ENCODE results near the gene ARL14. TPM values are rescaled to one million over a fixed set of nuclear protein-coding genes. Genes with fewer than 3 reads are reported as not detected.

ARL14 gene
- total RNA-seq, 2 experiments from 2014 or later: not detected

- no peaks in the 10 kb centered on the region for H3K36me3 Mint-ChIP-seq (ENCODE audit: low read depth)
- Histone ChIP-seq H3K4me1 (ENCODE audit: insufficient read depth, low read length) (no peaks in the 10 kb centered on the region), H3K36me3 (ENCODE audit: insufficient read depth, low read length) (no peaks in the 10 kb centered on the region), H3K27me3 (ENCODE audit: control insufficient read depth in 1 of 2, insufficient read depth in 2 of 2, low read length in 2 of 2) (no peaks in the 10 kb centered on the region), H3K4me3 (ENCODE audit: low read length) (no peak overlapping the region), H3K27ac (ENCODE audit: low read depth in 1 of 2, low read length in 2 of 2) (no peak overlapping the region), H3K9me3 (ENCODE audit: control insufficient read depth in 1 of 2, insufficient read depth in 1 of 2, low read length in 2 of 2) (no peaks in the 10 kb centered on the region)
- H3K4me1 Mint-ChIP-seq (ENCODE audit: low read depth): peaks cover 5% of the 10 kb centered on the region
- CTCF ChIA-PET: no interaction called here
- POLR2A ChIA-PET: no interaction called here
- no peak overlapping the region for H3K27ac Mint-ChIP-seq
- no peaks in the 10 kb centered on the region for H3K9me3 Mint-ChIP-seq
- intact Hi-C loops (cut with DNase I, micrococcal nuclease): no loop called here
- H3K27me3 Mint-ChIP-seq: no peaks in the 10 kb centered on the region
- DNase-seq: no peak
- TF ChIP-seq CTCF (IDR thresholded peaks at IDR 0.05): no peak
- ATAC-seq (ENCODE audit: poor library complexity): no peak
- no peak overlapping the region for H3K4me3 Mint-ChIP-seq
Measured at GRCh38 chr3:160660902-160661301, 16.1 kb upstream of the ARL14 start.

DNA sequence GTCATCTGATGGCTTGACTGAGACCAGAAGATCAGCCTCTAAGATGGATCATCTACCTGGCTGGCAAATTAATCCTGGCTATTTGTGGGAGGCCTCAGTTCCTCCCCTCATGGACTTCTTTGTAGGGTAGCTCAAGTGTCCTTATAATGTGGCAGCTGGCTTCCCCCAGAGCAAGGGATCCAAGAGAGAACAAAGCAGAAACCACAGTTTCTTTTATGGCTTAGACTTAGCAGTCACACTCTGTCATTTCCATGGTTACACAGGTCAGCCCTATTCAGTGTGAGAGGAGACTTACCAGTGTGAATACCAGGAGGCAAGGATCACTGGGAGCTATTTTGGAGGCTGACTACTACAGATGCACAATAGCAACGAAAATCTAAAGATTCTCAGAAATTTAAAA, 15.3 kb upstream of the ARL14 start:
- ChIA-PET CTCF (no interaction called here), POLR2A (no interaction called here)
- DNase-seq: no peak
- Histone ChIP-seq H3K27ac (ENCODE audit: low read depth in 1 of 2, low read length in 2 of 2) (no peak overlapping the region), H3K4me3 (ENCODE audit: low read length) (no peak overlapping the region), H3K4me1 (ENCODE audit: insufficient read depth, low read length) (no peaks in the 10 kb centered on the region), H3K27me3 (ENCODE audit: control insufficient read depth in 1 of 2, insufficient read depth in 2 of 2, low read length in 2 of 2) (no peaks in the 10 kb centered on the region), H3K36me3 (ENCODE audit: insufficient read depth, low read length) (no peaks in the 10 kb centered on the region), H3K9me3 (ENCODE audit: control insufficient read depth in 1 of 2, insufficient read depth in 1 of 2, low read length in 2 of 2) (no peaks in the 10 kb centered on the region)
- no peak for ATAC-seq (ENCODE audit: poor library complexity)
- peaks cover 8% of the 10 kb centered on the region for H3K4me1 Mint-ChIP-seq (ENCODE audit: low read depth)
- no peak overlapping the region for H3K27ac Mint-ChIP-seq
- H3K27me3 Mint-ChIP-seq: no peaks in the 10 kb centered on the region
- no peak overlapping the region for H3K4me3 Mint-ChIP-seq
- H3K36me3 Mint-ChIP-seq (ENCODE audit: low read depth): no peaks in the 10 kb centered on the region
- intact Hi-C loops (cut with DNase I, micrococcal nuclease): no loop called here
- no peaks in the 10 kb centered on the region for H3K9me3 Mint-ChIP-seq
- TF ChIP-seq CTCF (IDR thresholded peaks at IDR 0.05): no peak

- Mint-ChIP-seq H3K4me3 (no peak overlapping the region), H3K27ac (no peak overlapping the region), H3K27me3 (no peaks in the 10 kb centered on the region), H3K9me3 (no peaks in the 10 kb centered on the region), H3K4me1 (ENCODE audit: low read depth) (peaks cover 8% of the 10 kb centered on the region), H3K36me3 (ENCODE audit: low read depth) (no peaks in the 10 kb centered on the region)
- H3K9me3 ChIP-seq (ENCODE audit: control insufficient read depth in 1 of 2, insufficient read depth in 1 of 2, low read length in 2 of 2): no peaks in the 10 kb centered on the region
- POLR2A ChIA-PET: no interaction called here
- H3K27me3 ChIP-seq (ENCODE audit: control insufficient read depth in 1 of 2, insufficient read depth in 2 of 2, low read length in 2 of 2): no peaks in the 10 kb centered on the region
- no peaks in the 10 kb centered on the region for H3K36me3 ChIP-seq (ENCODE audit: insufficient read depth, low read length)
- no peak overlapping the region for H3K27ac ChIP-seq (ENCODE audit: low read depth in 1 of 2, low read length in 2 of 2)
- no peak overlapping the region for H3K4me3 ChIP-seq (ENCODE audit: low read length)
- no peak for ATAC-seq (ENCODE audit: poor library complexity)
- DNase-seq: no peak
- TF ChIP-seq CTCF (IDR thresholded peaks at IDR 0.05): no peak
- CTCF ChIA-PET: interaction anchor here (1.0 kb wide), 1 partner anchor 67 kb away, joined by 3 read pairs; no protein-coding TSS in a partner anchor
- H3K4me1 ChIP-seq (ENCODE audit: insufficient read depth, low read length): no peaks in the 10 kb centered on the region
- intact Hi-C loops (cut with DNase I, micrococcal nuclease): no loop called here
Measured at GRCh38 chr3:160665231-160665630, 11.7 kb upstream of the ARL14 start.
